Dermis blood vessel endothelial cell (primary cell): ENCODE data around the gene IQSEC3. TPM values are rescaled to one million over a fixed set of nuclear protein-coding genes. Genes with fewer than 3 reads are reported as not detected.

Experiments used
- DNase-seq: peaks from one replicate; pipeline ENCODE4 v3.0.0; 2010
- total RNA-seq: library from RNA; depleted of rRNA; stranded (reverse); fragments of >200 nt; gene quantifications from 2 replicates; pipeline ENCODE4 v1.2.3, GENCODE V29; 2014

IQSEC3 gene
- total RNA-seq, 1 donor from 2014 or later: under 0.01 TPM

DNA sequence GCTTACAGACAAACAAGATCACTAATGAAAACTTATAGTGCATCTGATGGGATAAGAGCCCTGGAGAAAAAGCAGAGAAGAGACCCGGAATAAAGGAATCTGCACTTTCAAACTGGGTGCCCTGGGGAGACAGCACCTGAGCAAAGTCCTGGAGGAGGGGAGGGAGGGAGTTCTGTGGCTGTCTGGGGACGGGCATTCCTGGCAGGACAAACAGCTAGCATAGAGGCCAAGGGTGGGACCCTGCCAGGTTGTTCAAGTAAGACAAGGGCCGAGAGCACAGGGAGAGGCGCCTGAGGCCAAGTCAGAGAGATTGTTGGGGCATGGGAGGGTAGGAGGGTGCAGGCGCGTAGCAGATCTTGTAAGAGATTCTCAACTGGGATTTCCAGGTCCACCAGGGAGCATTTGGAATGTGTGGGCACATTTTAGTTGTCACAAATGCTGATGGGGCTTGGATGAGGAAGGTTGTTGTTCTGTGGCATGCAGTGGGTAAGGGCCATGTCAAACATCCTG lies 14.2 kb downstream of the IQSEC3 start:
- DNase-seq: no peak

DNA sequence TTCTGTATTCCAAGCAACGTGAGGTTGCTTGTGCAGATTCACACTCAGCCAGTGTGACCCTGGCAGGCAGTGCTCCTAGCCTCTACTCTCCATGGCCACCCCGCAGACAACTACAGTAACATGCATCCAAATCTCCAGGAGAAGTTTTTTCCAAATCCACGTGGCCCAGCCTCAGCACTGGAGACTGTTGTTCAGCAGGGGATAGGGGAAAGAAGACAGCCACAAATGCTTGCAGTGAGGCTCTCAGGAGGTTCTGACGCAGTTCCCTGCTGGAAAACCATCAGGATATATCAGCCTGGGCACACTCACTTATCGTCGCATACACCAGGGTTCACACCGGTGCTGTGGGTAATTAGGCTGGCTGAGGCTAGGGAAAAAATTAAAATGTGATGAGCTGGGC lies 16.2 kb downstream of the IQSEC3 start:
- DNase-seq: no peak

DNA sequence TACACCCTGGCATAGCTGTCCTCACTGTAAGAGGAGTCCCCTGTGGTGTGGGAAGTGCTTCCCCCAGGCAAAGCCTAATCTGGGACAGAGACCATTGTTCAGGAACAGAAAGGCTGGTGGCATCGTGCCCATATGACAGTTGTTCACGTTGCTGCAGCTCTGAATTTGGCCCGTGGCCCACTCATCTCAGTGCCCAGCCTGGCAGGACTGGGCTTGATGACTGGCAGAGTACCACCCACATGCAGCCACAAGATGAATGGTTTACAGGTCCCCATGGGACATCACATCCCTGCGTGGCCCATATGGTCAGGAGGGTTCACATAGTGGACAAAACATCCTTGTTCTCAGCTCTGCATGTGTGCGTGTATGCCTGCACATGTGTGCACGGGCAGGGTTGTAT lies 17.5 kb downstream of the IQSEC3 start:
- no peak for DNase-seq

DNA sequence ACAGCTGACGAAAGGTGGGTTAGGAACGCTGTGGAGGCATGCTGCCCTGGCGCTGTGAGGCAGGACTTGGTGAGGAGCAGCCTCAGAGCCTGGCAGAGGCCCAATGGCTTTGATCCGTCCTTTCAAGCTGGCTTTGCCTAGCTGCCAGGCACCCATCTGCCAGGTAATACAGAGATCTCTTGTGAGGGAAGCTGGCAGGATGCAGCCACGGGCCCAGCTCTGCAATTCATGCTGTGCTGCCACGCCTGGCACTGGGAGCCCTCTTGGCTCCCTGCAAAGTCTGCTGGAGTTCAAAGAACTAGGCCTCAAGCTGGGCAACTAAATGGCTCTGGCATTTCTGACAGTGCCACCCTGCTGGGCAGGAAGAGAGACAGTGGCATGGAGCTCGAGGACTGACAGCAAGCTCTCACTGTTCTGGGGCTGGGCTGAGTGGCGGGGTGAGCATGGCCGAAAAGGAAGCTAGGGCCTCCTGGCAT lies 18.7 kb downstream of the IQSEC3 start:
- DNase-seq: no peak

- no peak for DNase-seq
Measured at GRCh38 chr12:87315-87714, 20.7 kb downstream of the IQSEC3 start.

- no peak for DNase-seq
Measured at GRCh38 chr12:87856-88255, 21.3 kb downstream of the IQSEC3 start.

GRCh38 chr12:89653-90052 lies 23.1 kb downstream of the IQSEC3 start:
- DNase-seq: no peak

DNA sequence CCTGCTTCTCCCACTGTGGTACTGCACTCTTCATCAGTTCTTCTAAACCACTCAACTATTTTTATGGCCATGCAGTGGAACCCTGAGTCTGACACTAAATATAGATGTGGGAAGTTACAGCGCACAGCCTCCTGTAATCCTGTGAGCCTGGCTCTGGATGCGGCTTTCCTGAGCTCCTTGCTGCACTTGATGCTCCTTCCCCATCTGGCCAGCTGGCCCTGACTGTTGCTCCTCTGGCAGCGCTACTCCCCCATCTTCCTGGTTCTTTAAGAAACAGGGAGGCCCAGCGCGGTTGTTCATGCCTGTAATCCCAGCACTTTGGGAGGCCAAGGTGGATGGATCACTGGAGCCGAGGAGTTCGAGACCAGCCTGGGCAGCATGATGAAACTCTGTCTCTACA lies 24.6 kb downstream of the IQSEC3 start:
- no peak for DNase-seq

- no peak for DNase-seq
Measured at GRCh38 chr12:93266-94005, 26.9 kb downstream of the IQSEC3 start.

- DNase-seq: no peak
Measured at GRCh38 chr12:96543-96942, 30.0 kb downstream of the IQSEC3 start.

DNA sequence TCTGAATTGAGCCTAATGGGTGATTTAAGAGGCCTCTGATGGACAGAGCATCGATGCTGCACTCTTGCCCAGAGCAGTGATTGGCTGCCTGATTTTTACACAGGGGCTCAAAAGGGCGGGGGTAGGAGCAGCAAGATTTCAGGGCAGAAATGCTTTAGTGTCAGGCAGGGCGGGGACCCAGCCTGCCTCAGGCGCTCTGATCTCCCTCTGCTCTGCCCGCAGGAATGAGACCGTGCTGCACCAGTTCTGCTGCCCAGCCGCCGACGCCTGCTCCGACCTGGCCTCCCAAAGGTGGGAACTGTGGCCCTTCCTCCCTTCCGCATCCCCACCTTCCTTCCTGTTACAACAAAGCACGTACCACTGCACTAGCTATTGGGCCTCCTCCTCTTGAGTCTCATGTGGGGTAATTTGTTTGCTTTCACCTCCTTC lies 32.4 kb downstream of the IQSEC3 start:
- DNase-seq: no peak

GRCh38 chr12:99605-100004 lies 33.0 kb downstream of the IQSEC3 start:
- DNase-seq: no peak

DNA sequence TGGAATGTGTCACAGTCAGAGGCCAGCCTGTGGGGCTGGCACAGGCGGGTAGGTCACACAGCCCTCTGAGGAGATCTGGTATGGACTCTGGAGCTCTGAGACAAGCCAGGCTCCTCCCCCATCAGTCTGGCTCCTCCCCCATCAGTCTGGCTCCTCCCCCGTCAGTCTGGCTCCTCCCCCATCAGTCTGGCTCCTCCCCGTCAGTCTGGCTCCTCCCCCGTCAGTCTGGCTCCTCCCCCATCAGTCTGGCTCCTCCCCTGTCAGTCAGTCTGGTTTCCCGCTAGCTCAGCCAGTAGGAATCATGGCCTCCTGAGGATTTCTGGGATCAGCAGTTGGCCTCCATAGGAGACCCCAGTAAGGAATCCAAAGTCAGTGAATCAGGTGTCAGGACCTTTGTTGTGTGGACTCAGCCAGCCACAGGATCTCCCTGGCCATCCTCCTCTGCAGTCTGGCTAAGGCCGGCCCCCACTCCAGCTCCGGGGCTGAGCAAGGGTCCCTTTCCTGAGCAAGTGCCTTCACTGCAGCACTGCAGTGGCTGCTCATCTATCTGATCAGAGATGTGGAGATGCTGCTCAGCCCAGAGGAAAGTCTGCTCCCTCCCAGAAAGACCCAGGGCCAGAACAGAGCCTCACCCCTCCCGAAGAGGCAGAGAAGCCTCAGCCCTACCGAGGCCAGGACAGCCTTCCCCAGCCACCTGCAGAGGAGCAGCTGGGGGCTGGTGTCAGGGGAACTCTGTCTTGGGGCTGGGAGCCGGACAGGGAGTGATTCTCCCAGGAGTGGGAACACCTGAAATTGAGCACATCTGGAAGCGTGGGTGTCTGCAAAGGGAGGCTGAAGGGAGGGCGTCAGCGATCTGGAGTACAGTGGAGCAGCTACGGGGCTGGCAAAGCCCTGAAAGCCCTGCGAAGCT lies 35.7 kb downstream of the IQSEC3 start:
- peak; percentile 11 for DNase-seq

GRCh38 chr12:102879-103168 lies 36.3 kb downstream of the IQSEC3 start:
- no peak for DNase-seq

DNA sequence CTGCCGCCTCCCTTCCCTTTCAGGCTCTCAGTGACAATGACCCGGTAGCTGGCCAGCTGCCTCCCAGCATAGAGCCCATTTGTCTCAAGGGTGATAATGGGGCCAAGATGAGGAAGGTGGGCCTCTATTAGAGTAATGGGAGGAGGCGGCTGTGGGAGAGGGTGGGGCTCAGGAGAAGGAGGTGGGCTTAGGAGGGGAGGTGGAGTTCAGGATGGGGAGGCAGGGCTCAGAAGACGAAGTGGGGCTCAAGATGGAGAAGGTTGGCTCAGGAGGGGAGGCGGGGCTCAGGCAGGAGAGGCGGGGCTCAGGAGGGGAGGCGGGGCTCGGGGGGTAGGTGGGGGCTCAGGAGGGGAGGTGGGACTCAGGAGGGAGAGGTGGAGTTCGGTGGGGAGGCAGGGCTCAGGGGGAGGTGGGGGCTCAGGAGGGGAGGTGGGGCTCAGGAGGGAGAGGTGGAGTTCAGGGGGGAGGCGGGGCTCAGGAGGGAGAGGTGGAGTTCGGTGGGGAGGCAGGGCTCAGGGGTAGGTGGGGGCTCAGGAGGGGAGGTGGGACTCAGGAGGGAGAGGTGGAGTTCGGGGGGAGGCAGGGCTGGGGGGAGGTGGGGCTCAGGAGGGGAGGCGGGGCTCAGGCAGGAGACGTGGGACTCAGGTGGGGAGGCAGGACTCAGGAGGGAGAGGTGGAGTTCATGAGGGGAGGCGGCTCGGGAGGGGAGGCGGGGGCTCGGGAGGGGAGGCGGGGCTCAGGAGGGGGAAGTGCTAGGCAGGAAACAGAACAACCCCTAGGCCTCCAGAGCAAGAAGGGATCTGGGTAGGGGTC lies 36.8 kb downstream of the IQSEC3 start:
- DNase-seq: no peak

- DNase-seq: no peak
Measured at GRCh38 chr12:104551-105081, 38.0 kb downstream of the IQSEC3 start.

DNA sequence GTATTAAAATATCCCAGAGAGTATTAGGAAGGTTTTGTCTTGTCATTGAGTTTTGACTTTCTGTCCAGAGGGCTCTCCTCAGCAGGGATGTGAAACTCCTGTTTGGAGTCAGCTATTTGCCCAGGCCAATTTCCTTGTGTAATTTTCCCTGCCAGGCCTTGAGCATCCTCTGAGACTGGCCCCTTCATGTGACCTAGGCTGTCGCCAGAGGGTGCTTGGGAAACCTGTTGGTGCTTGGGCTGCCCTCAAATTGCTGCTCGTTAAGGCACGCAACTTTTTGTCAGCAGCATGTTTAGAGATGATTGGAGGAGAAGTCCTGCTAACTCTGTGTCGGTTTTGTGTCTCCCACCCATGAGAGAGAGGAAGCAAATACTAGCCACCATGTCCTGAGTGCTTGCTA lies 39.1 kb downstream of the IQSEC3 start:
- no peak for DNase-seq

DNA sequence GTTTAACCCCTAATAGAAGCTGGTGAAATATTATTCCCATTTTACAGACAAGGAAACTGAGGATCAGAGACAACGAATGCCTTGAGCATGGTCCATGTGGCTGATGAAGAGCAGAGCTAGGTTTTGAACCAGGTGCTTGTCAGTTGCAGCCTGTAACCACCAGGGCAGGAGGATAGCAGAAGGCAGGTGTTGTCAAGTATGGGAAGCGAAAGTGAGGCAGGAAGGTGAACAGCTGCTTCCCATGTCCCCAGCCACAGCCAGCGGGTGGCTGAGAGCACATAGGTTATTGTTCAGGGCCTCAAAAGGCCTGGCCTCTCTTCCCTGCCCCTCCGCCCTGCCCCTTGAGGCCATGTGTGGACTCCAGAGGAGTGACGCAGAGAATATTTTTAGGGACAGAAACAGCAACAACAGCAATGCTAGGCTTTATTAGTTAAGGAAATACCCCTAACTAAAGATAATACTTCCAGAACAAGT lies 39.6 kb downstream of the IQSEC3 start:
- peak; percentile 13 for DNase-seq

- no peak for DNase-seq
Measured at GRCh38 chr12:108594-108993, 42.0 kb downstream of the IQSEC3 start.

GRCh38 chr12:109446-109845 lies 42.9 kb downstream of the IQSEC3 start:
- DNase-seq: no peak

DNA sequence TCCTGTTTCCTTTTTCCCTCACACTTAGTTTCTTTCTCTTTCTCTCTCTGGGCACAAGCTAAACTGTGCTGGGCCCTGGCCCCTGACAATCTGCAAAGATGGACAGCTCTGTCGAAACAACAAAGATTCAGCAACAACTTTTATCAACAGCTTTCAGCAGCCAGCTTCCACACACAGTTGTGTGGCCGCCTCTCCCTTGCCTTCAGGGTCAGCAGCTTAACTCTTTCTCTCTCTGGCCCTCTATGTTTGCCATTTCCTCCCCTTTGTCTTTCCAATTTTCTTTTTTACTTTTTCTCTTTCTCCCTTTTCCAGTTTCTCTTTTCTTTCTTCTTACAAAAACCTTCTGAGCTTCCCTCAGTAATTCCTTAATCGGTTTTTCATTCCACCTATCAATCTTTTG lies 43.3 kb downstream of the IQSEC3 start:
- no peak for DNase-seq

DNA sequence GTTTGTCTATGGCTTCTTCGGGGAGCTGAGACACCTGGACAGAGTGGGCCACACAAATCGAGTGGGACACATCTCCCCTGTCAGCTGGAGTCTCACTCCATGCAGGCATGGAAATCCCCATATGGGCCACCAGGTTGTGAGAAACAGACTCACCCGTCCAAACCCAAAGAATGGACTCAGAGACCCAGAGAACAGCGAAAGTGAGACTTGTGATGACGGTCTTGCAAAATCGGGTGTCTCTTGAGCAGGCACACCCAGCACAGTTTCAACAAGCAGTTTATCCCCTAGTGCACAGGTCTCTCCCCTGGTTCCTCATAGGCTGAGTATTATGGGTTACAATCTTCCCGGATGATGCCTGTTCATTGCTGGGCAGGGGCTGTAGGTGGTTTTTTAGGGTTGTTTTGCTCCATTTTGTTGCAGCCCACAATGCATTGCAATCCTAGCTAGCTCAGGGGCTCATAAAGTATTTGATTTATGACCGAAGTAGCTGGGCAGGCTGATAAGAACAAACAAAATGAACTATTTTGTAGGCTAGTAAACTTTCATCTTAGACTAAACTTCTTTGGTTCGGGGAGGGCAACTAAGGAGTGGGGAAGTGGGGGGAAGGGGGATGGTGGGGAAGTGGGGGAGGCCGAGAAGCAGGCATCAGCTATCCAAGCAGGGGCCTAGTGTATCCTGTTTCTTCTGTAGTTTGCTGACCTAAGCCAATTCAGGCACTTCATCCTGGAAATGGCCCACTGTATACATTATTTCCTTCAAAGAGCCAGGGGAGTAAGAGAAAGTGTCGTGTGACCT lies 45.3 kb downstream of the IQSEC3 start:
- no peak for DNase-seq
